HG02938 (cell line): ENCODE measurements around the gene FBN2.
"Not testable (repeated sequence)": the region's sequence is repeated elsewhere in the genome, so short reads cannot be mapped to it uniquely, and the experiment has no call there.

Source experiments
- ATAC-seq: cut with Tn5 transposase; IDR thresholded peaks from one replicate; pipeline ENCODE4 v1.9.1; 2021; ENCODE audit warnings: mild to moderate bottlenecking, moderate library complexity; ENCODE audit not compliant: unreplicated experiment

FBN2 gene

DNA sequence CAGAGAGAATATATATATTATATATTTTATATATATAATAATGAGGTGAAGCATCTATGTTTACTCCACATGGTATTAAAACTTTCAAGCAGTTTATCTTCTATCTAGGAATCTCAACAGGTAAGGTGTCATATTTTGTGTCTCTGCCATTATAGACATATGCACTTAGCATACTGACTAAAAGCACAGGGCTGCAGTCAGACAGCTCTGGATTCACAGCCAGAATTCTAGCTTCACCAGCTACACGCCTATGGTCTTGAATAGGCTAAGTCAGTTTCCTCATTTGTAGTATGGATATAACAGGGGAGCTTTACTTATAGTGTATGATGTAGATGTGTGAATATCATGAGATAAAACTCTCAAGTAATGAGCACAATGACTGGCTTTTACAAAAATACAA lies 57.9 kb downstream of the FBN2 start:
- ATAC-seq = no peak

GRCh38 chr5:128478386-128479368 lies 59.4 kb downstream of the FBN2 start:
- ATAC-seq = no peak

- no peak for ATAC-seq
Measured at GRCh38 chr5:128477944-128478343, 60.1 kb downstream of the FBN2 start.

DNA sequence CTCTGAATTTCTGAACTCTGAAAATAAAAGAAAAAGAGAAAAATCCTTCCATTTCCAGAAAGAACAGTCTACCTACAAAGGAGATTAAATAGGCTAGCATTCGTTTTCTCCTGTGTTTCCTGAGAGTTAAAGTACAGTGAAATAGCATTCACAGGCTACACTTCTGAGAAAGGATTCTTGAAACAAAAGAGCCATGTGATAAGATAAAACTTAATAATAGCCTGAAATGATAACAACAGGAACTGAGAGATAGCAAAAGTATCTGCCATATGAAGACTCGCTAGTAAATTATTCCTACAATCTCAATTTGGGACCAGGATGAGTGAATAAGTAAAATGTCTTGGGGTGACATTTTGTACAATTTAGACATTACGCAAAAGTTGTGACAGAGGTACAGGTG lies 62.4 kb downstream of the FBN2 start:
- no peak for ATAC-seq

GRCh38 chr5:128472919-128473318 lies 65.1 kb downstream of the FBN2 start:
- ATAC-seq = no peak

- no peak for ATAC-seq
Measured at GRCh38 chr5:128472036-128472435, 66.0 kb downstream of the FBN2 start.

DNA sequence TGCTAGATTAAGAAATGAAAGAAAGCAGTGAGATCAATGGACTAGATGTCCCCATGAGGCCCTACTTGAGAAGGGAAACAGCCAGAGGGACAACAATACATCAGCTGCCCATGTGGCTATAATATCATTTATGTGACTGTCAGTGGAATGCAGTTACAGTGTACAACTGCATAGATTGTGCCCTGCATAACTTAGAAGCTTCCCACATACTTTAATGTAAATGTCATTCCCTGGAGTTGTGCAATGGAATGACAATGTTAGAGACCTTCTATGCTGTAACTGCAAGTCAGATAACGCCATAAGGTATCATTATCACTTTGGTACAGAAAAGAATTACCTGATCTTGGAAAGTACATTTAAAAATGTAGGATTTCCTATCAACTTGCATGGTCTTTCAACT lies 67.4 kb downstream of the FBN2 start:
- ATAC-seq = no peak

DNA sequence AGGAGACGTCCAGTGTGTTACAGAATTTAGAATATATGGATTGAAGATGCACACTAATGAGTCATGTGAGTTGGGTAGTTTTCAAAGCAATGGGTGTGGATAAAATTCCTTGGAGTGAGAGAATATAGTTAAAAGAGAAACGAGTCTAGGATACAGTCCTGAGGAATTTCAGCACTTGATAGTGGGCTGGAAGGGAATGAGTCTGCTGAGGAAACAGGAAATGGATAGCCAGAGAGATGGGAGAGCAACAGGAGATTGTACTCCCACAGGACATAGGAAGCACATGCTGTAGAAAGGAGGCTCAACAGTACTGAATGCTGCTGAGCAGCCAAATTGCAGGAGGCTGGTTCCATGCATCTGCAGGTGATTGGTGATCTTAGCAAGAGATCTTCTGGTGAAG lies 68.1 kb downstream of the FBN2 start:
- no peak for ATAC-seq

DNA sequence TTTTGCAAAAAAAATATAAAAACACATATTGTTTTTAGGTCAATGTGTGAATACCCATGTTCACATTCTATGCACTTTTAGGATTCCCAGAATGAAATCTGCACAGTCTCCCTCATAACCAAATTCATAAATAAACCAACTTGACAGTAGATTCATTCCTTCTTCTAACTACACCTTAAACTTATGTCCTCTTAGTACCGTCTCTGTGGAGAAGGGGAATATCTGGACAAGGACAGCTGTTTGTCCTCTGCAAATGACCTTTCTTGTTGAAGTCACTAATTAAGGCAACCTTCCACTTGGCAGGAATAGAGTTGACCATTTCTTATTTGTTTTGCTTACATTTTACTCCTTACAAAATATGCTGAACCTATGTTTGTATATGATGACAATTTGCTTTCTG lies 71.1 kb downstream of the FBN2 start:
- no peak for ATAC-seq

DNA sequence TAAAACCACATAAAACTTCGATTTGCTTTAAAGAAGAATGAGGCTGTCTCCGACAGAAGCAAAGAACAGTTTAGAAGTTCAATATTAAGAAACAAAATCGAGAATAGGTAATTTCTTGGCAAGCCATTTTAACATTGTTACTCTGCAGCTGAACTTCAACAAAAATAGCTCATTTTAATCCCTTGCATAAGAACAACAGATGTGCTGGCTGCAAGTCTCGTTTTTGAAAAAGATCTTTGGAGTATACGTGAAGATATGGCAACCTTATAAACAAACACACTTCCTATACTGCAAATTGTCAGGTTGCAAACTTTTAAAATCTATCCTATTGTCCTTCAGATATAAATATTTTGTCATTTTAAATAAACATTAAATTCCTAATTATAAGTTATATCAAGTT lies 71.5 kb downstream of the FBN2 start:
- ATAC-seq = no peak

DNA sequence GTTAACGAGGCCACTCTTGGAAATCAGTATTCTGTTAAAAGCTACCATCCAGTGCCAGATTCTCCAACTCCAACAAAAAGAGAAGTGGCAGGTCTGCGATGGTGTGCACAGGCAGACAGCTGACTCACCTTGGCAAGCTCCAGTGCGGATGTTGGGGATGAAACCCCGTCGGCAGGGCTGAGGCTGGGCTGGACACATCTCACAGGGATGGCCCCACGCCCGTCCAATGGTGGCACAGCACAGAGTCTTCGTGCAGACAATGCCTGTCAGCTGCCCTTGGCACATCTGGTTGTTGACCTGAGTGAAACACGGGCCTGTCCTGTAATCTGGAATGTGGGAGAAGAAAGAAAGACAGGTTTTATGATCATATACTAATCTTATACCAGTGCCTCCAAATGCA lies 73.4 kb downstream of the FBN2 start:
- no peak for ATAC-seq

DNA sequence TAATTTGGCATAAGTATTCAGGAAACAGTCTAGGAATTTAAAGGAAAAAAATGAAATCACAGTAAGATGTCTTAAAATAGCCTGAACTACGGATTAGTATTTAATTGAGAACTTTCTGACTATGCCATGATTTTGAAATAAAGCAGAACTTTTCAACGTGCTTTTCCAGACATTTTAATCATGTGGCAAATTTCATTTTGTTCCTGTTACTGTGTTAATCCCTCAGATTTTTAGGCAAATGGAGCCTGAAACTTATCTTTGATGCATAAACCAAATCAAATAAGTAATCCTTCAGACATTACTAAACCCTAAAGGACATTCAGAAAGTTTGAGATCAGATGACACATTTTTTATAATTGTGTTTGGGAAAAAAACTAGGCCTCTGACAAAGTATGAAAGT lies 75.7 kb downstream of the FBN2 start:
- no peak for ATAC-seq

DNA sequence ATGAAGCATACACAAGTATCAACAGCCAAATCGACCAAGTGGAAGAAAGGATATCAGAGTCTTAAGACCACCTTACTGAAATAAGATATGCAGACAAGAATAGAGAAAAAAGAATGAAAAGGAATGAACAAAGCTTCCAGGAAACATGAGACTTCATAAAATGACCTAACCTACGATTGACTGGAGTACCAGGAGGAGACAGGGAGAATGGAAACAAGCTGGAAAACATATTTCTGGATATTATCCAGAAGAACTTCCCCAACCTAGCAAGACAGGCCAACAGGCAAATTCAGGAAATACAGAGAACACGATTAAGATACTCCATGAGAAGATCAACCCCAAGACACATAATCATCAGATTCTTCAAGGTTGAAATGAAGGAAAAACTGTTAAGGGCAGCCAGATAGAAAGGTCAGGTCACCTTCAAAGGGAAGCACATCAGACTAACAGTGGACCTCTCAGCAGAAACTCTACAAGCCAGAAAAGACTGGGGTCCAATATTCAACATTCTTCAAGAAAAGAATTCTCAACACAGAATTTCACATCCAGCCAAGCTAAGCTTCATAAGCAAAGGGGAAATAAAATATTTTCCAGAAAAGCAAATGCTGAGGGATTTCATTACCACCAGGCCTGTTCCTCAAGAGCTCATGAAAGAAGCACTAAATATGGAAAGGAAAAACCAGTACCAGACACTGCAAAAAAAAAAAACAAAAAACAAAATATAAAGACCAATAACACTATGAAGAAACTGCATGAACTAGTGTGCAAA lies 80.7 kb downstream of the FBN2 start:
- ATAC-seq = not testable (repeated sequence)

DNA sequence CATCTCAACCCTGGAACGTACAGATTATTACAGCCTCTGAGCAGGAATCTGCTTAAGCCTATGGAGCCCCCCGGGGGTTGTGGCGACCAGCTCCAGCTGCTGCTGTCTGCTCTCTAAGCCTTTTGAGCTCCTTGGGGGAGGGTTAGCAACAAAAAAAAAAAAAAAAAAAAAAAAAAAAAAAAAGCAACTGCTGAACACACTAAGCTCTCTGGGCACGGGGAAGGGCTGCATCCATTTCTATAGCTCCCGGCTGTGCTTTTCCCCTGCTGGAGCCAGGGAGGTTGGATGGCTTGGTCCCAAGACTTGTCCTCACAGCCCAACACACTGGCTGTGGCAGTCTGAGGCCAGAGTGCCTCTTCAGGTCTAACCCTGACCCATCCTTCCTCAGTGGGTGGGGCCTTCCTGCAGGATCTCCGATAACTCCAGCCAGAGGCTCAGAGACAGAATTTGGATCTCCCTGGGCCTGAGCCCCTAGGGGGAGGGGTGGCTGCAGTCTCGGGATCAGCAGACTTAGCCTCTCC lies 82.1 kb downstream of the FBN2 start:
- no peak for ATAC-seq

GRCh38 chr5:128453121-128453520 lies 84.9 kb downstream of the FBN2 start:
- no peak for ATAC-seq

DNA sequence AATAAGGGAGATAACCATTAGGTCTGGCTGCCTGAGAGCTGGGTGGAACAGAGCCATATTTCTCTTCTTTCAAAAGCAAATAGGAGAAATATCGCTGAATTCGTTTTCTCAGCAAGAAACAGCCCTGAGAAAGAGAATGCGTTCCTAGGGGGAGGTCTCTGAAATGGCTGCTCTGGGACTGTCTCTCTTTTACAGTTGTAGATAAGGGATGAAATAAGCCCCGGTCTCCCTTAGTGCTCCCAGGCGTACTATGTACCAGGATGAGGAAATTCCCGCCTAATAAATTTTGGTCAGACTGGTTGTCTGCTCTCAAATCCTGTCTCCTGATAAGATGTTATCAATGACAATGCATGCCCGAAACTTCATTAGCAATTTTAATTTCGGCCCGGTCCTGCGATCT lies 90.8 kb downstream of the FBN2 start:
- not testable (repeated sequence) for ATAC-seq

DNA sequence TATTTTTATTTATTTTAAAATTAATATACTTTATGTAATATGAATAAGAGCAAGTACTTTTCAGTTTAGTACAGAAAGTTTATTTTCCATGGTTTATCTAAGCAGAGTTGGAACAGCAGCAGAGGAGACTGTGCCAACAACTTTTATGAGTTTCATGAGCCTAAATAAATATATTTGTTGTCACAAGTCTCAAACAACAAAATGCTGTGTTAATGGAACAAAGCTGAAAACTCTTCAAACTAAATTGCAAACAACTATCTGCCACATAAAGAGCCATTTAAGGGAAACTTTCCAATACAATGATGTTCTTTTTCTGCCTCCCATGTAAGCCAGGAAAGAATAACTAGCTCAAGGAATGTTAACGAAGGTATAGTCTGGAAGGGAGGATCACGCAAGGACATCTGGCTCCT lies 96.1 kb downstream of the FBN2 start:
- ATAC-seq = no peak

GRCh38 chr5:128441165-128441564 lies 96.9 kb downstream of the FBN2 start:
- ATAC-seq = no peak

DNA sequence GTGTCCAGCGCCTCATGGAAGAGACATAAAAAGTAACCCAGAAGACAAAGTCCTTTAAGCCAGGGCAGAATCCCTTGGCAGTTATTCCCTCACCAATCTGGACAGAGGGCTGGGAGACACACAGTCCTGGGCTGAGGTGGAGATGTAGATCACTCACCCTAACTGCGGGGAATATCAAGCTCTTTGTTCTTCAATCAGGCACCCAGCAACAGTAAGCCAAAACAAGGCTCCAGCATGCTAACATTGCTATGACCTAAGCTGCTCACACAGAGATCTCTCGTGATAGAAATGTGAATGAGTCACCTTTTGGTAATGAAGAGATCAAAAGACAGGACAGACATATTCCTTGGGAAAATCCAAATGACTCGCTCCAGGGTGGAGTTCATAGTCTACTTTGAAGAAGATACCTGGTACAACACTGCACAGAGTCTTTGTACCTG lies 101.3 kb downstream of the FBN2 start:
- ATAC-seq = no peak

GRCh38 chr5:128435861-128436260 lies 102.2 kb downstream of the FBN2 start:
- no peak for ATAC-seq

GRCh38 chr5:128434993-128435392 lies 103.1 kb downstream of the FBN2 start:
- ATAC-seq = no peak
